Kidney tubule cell (primary cell): ENCODE measurements around the gene MYNN.

ENCODE experiments used
- DNase-seq: peaks from one replicate; pipeline ENCODE4 v3.0.0-alpha.2; 2018; ENCODE audit warnings: low spot score

The MYNN gene

GRCh38 chr3:169827712-169828111 is 54.5 kb downstream of the MYNN start:
- no peak for DNase-seq

- no peak for DNase-seq
These were observed 62.3 kb downstream of the MYNN start for GRCh38 chr3:169835533-169835932.

GRCh38 chr3:169836078-169836941 is 63.1 kb downstream of the MYNN start:
- peak; percentile 26 for DNase-seq

GRCh38 chr3:169836942-169837275 is 63.7 kb downstream of the MYNN start:
- DNase-seq, result no peak

- DNase-seq, result no peak
These were observed 65.4 kb downstream of the MYNN start for GRCh38 chr3:169838511-169839030.
